HepG2 (cell line): Measurements from ENCODE around the gene PDGFB. TPM values are rescaled to one million over a fixed set of nuclear protein-coding genes. Genes with fewer than 3 reads are reported as not detected.

Experiments used
- ATAC-seq: fragments of 200-7000 bp; cut with Tn5 transposase; 3 replicates; pipeline ENCODE4 v1.9.1; 2020; ENCODE audit warnings: mild to moderate bottlenecking, moderate library complexity
- BruUV-seq: library from RNA; stranded (reverse); fragments of 400-500 nt; replicated peaks from 2 replicates; lab custom pipeline; 2021; lab: Mats Ljungman, UMichigan
- CTCF ChIA-PET: fragments of 300-600 bp; formaldehyde crosslinking; extraction: SDS; loops from one replicate; lab custom pipeline; 2021; ENCODE audit warnings: low total read pairs, inconsistent platforms, low intra/inter-chr PET ratio; lab: Yijun Ruan, JAX
- POLR2A ChIA-PET: fragments of 350-600 bp; sonication (Branson Sonifier 250); formaldehyde crosslinking; loops from one replicate; lab custom pipeline; 2020; ENCODE audit warnings: antibody characterized with exemption, inconsistent platforms; lab: Yijun Ruan, JAX
- DNase-seq: peaks from one replicate; pipeline ENCODE4 v3.0.0-alpha.2; 2015; ENCODE audit warnings: low spot score
- FAIRE-seq: peaks from 3 replicates; lab custom pipeline; 2011; peaks lifted over from hg19 to GRCh38; lab: Jason Lieb, UNC
- H2AFZ ChIP-seq: one replicate; pipeline ENCODE4 v1.6.1; 2011; ENCODE audit warnings: low read length, inconsistent platforms
- H3K27ac ChIP-seq: fragments of 300-600 bp; 3 replicates; pipeline ENCODE4 v1.8.0; 2011; ENCODE audit warnings: mixed run types, mild to moderate bottlenecking, mixed read lengths, low read length, inconsistent platforms; ENCODE audit not compliant: insufficient read depth; ENCODE audit errors: extremely low read length
- H3K27me3 ChIP-seq, 2 experiments: fragments of 200-600 bp in 1 of 2; 2 replicates in 1 of 2; 3 replicates in 1 of 2; pipeline versions ENCODE4 v1.6.0 to v1.8.0; 2011; ENCODE audit warnings: low read length in 2 of 2, mild to moderate bottlenecking in 2 of 2, moderate library complexity in 2 of 2, inconsistent platforms in 1 of 2; ENCODE audit not compliant: insufficient read depth in 2 of 2, control insufficient read depth in 1 of 2
- H3K36me3 ChIP-seq, 2 experiments: fragments of 200-600 bp in 1 of 2; replicated peaks in 1 of 2; 2 replicates in 1 of 2; 3 replicates in 1 of 2; pipeline versions ENCODE4 v1.5.1 to v1.8.0; 2011; ENCODE audit warnings: low read length in 2 of 2, inconsistent platforms in 1 of 2; ENCODE audit not compliant: insufficient read depth in 2 of 2, control insufficient read depth in 1 of 2
- H3K4me1 ChIP-seq: 2 replicates; pipeline ENCODE4 v1.5.1; 2012; ENCODE audit warnings: low read length, inconsistent platforms; ENCODE audit not compliant: insufficient read depth
- H3K4me2 ChIP-seq: 2 replicates; pipeline ENCODE4 v1.6.0; 2011; ENCODE audit warnings: low read depth, low read length, inconsistent platforms
- H3K4me3 ChIP-seq, 3 experiments: fragments of 200-600 bp in 1 of 3; sonication (generic), shearing (Covaris generic) in 1 of 3; replicated peaks in 1 of 3; 2 replicates each; pipeline ENCODE4 v1.5.1; 2011 to 2016; ENCODE audit warnings: low read length in 3 of 3, inconsistent platforms in 2 of 3, low read depth in 2 of 3, mild to moderate bottlenecking in 2 of 3, control low read depth in 1 of 3, mixed read lengths in 1 of 3; ENCODE audit not compliant: insufficient read depth in 1 of 3
- H3K79me2 ChIP-seq: one replicate; pipeline ENCODE4 v1.6.1; 2011; ENCODE audit warnings: low read length, inconsistent platforms; ENCODE audit not compliant: insufficient read depth
- H3K9ac ChIP-seq: 2 replicates; pipeline ENCODE4 v1.6.0; 2011; ENCODE audit warnings: mild to moderate bottlenecking, low read depth, low read length, inconsistent platforms; ENCODE audit not compliant: insufficient read depth
- H3K9me3 ChIP-seq: 2 replicates; pipeline ENCODE4 v1.5.1; 2012; ENCODE audit warnings: mild to moderate bottlenecking, low read length
- H4K20me1 ChIP-seq: 2 replicates; pipeline ENCODE4 v1.6.0; 2011; ENCODE audit warnings: inconsistent platforms, mild to moderate bottlenecking, low read length, moderate library complexity; ENCODE audit not compliant: insufficient read depth
- CSRNP2 ChIP-seq: sonication (generic); formaldehyde crosslinking; conservative IDR thresholded peaks from 2 replicates; pipeline ENCODE4 v1.8.0; 2022; ENCODE audit warnings: low read depth, missing genetic modification reagents
- PTBP1 ChIP-seq: fragments of 200-400 bp; formaldehyde crosslinking; IDR thresholded peaks from 2 replicates; pipeline ENCODE4 v1.6.1; 2018; ENCODE audit warnings: low read length, low read depth; ENCODE audit not compliant: poor library complexity, severe bottlenecking
- RBM22 ChIP-seq: fragments of 200-400 bp; formaldehyde crosslinking; optimal IDR thresholded peaks from 2 replicates; pipeline ENCODE3; 2017; ENCODE audit warnings: mild to moderate bottlenecking, low read length, moderate library complexity
- ZIK1 ChIP-seq: sonication (generic); formaldehyde crosslinking; IDR thresholded peaks from 2 replicates; pipeline ENCODE4 v1.5.0; 2020; ENCODE audit warnings: mild to moderate bottlenecking, low read depth, missing genetic modification reagents, borderline replicate concordance
- ZNF282 ChIP-seq: fragments of 450-650 bp; IDR thresholded peaks from 2 replicates; pipeline ENCODE4 v1.6.1; 2018; ENCODE audit not compliant: partially characterized antibody
- ZNF543 ChIP-seq: sonication (generic); formaldehyde crosslinking; IDR thresholded peaks from 2 replicates; pipeline ENCODE4 v1.4.0; 2020; ENCODE audit warnings: mild to moderate bottlenecking, missing genetic modification reagents
- ZNF883 ChIP-seq: sonication (generic); formaldehyde crosslinking; IDR thresholded peaks from 2 replicates; pipeline ENCODE4 v1.5.1; 2020; ENCODE audit warnings: mild to moderate bottlenecking, missing genetic modification reagents; ENCODE audit errors: not compliant biosample characterization
- ZNF891 ChIP-seq: sonication (generic); formaldehyde crosslinking; IDR thresholded peaks from 2 replicates; pipeline ENCODE4 v1.5.0; 2020; ENCODE audit warnings: mild to moderate bottlenecking, missing genetic modification reagents
- WGBS: methylation state at CpG from one replicate; pipeline ENCODE4 v1.1.6; 2017; ENCODE audit warnings: low lambda C conversion rate; 5-methylcytosine and 5-hydroxymethylcytosine counted together
- in situ Hi-C: cut with HindIII; loops from 2 replicates; pipeline ENCODE4 v1.10.0; 2017; ENCODE audit warnings: low pct_unique_long_range_greater_than_20kb; ENCODE audit not compliant: extremely low pct_ligation_motif_present
- intact Hi-C: fragments of 100-400 bp; cut with micrococcal nuclease; formaldehyde crosslinking; loops from one replicate; pipeline ENCODE4 v1.10.0; 2022; ENCODE audit not compliant: unreplicated experiment
- polyA plus RNA-seq, 8 experiments: library from polyadenylated mRNA; depleted of rRNA in 3 of 8; stranded (reverse) in 7 of 8; unstranded in 1 of 8; fragments of >200 nt; fragmentation: Illumina TruSeq in 4 of 8; extraction: Trizol in 4 of 8; gene quantifications; 2 replicates each; pipeline versions ENCODE4 v1.2.1 to v1.2.3, GENCODE V29; 2011 to 2016; ENCODE audit warnings: low read depth in 4 of 8, missing spikeins in 1 of 8, mixed read lengths in 1 of 8; ENCODE audit not compliant: insufficient read depth in 1 of 8
- total RNA-seq, 5 experiments: library from RNA; depleted of rRNA; stranded (reverse); fragments of >200 nt; fragmentation: Illumina TruSeq; extraction: Trizol; gene quantifications; 2 replicates each; pipeline ENCODE4 v1.2.3, GENCODE V29; 2016; ENCODE audit warnings: low read depth in 1 of 5

The PDGFB gene
- total and polyA plus RNA-seq, 2 of the 13 experiments (the other 11 are each of a cell fraction or from before 2014, with no cell fraction given), result 1.4 to 10.1 TPM

- TF ChIP-seq CSRNP2 (no peak), RBM22 (no peak), ZIK1 (no peak), ZNF891 (no peak), PTBP1 (no peak), ZNF282 (no peak), ZNF543 (no peak)
These were observed at the start of gene PDGFB (continued) for GRCh38 chr22:39244496-39245129.

- ATAC-seq (no peak), DNase-seq (no peak), FAIRE-seq (no peak)
- Histone ChIP-seq H2AFZ (no peak overlapping the region), H3K4me1 (peaks cover 97% of the 10 kb centered on the region), H3K4me3 (no peak overlapping the region), H4K20me1 (no peaks in the 10 kb centered on the region), H3K36me3 (no peaks in the 10 kb centered on the region), H3K27ac (no peak overlapping the region), H3K27me3 (peaks cover 3 to 13% of the 10 kb centered on the region in 2 experiments; a peak in 4 of 5 replicates), H3K9ac (no peak overlapping the region), H3K9me3 (no peaks in the 10 kb centered on the region), H3K4me2 (no peak overlapping the region), H3K79me2 (no peaks in the 10 kb centered on the region)
- BruUV-seq, result no TSS peak
- CTCF ChIA-PET, result no interaction called here
- in situ Hi-C loops, result no loop called here
- no peak for TF ChIP-seq ZNF883 (CRISPR knock-in tag)
- WGBS, result 37% methylated on average over 4 of the region's 15 CpGs
- intact Hi-C loops, result loop anchor here (5.0 kb wide), 1 partner anchor 122 kb away; no protein-coding TSS in a partner anchor
- POLR2A ChIA-PET, result interaction anchor here (1.0 kb wide), 1 partner anchor 26 kb away, joined by 4 read pairs; the partner anchor contains the start of gene RPL3
These were observed 49.1 kb upstream of the PDGFB start for GRCh38 chr22:39293766-39294368.
